KMS-11 (cell line): ENCODE measurements around the gene TRPM1.

Source experiments
- H2AFZ ChIP-seq: fragments of 200-600 bp; sonication (generic); 2 replicates; pipeline ENCODE4 v1.6.1; 2016; ENCODE audit warnings: antibody characterized with exemption, mixed run types, low read depth
- H3K27ac ChIP-seq: fragments of 200-600 bp; sonication (generic); 2 replicates; pipeline ENCODE4 v1.6.1; 2016; ENCODE audit warnings: mild to moderate bottlenecking, mixed run types
- H3K27me3 ChIP-seq: fragments of 200-600 bp; sonication (generic); 2 replicates; pipeline ENCODE4 v1.6.1; 2017; ENCODE audit warnings: mild to moderate bottlenecking, low read depth, mixed run types, moderate library complexity; ENCODE audit not compliant: insufficient read depth
- H3K36me3 ChIP-seq: fragments of 200-600 bp; sonication (generic); 2 replicates; pipeline ENCODE4 v1.6.1; 2017; ENCODE audit warnings: mild to moderate bottlenecking, mixed run types; ENCODE audit not compliant: insufficient read depth
- H3K4me1 ChIP-seq: fragments of 200-600 bp; sonication (generic); 2 replicates; pipeline ENCODE4 v1.6.1; 2016; ENCODE audit warnings: mild to moderate bottlenecking, low read depth, mixed run types; ENCODE audit not compliant: poor library complexity, severe bottlenecking
- H3K4me2 ChIP-seq: fragments of 200-600 bp; sonication (generic); 2 replicates; pipeline ENCODE4 v1.7.0; 2016; ENCODE audit warnings: mild to moderate bottlenecking, mixed run types
- H3K4me3 ChIP-seq: fragments of 200-600 bp; sonication (generic); IDR thresholded peaks from 2 replicates; pipeline ENCODE4 v1.6.1; 2017; ENCODE audit warnings: low read depth, low read length, mixed read lengths; ENCODE audit not compliant: insufficient read depth
- H3K79me2 ChIP-seq: fragments of 200-600 bp; sonication (generic); 2 replicates; pipeline ENCODE4 v1.6.1; 2016; ENCODE audit warnings: low read depth, mixed run types; ENCODE audit not compliant: insufficient read depth
- H3K9ac ChIP-seq: fragments of 200-600 bp; sonication (generic); 2 replicates; pipeline ENCODE4 v1.6.1; 2016; ENCODE audit warnings: mild to moderate bottlenecking, mixed run types
- H4K20me1 ChIP-seq: fragments of 200-600 bp; sonication (generic); 2 replicates; pipeline ENCODE4 v1.6.1; 2016; ENCODE audit warnings: mild to moderate bottlenecking, mixed run types; ENCODE audit not compliant: insufficient read depth
- CTCF ChIP-seq: fragments of 200-600 bp; sonication (generic); conservative IDR thresholded peaks from 2 replicates; pipeline ENCODE4 v1.6.1; 2017; ENCODE audit warnings: low read depth, mild to moderate bottlenecking, antibody characterized with exemption, low read length, moderate library complexity, mixed read lengths

Gene TRPM1

DNA sequence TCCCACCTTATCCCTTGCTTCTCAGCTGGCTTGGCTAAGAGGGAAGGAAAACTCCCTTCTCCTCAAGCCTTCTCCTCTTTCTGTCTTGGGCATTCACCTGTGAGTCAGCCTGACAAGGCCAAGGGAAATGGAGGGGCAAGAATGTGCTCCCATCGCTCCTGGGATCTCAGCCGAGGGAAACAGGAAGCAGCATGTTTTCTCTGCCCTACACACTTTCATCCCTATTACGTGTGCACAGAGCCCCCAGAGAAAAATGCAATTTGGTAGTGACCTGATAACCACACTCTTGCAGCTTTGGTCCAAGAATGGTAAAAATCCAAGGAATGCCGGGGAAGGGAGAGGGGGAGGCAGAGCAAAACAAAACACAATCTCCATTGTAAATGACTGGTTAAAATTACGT lies 77.2 kb downstream of the TRPM1 start:
- Histone ChIP-seq H2AFZ (no peak overlapping the region), H3K36me3 (no peaks in the 10 kb centered on the region), H3K4me2 (no peak overlapping the region), H3K9ac (no peak overlapping the region), H3K4me3 (no peak overlapping the region), H4K20me1 (no peaks in the 10 kb centered on the region), H3K27ac (no peak overlapping the region), H3K27me3 (no peaks in the 10 kb centered on the region), H3K79me2 (no peaks in the 10 kb centered on the region), H3K4me1 (no peaks in the 10 kb centered on the region)
- TF ChIP-seq CTCF, result no peak

DNA sequence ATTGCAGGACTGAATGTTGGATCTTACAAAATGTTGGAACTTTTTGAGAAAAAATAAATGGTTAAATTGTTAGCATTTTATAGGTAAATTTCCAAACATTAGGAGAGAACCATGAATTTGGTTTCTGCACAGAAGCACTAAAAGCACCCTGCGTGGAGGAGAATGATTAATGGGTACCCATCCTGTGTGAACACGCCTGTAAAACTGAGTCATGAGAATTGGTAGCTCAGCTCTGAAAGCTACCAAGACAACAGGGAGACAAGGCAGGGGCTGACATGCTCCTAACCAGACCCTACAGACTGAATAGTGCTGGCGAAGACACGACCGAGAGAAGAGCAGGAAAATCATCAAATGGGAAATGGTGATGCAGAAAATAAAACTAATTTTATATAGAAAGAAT lies 77.7 kb downstream of the TRPM1 start:
- Histone ChIP-seq H2AFZ (no peak overlapping the region), H3K9ac (no peak overlapping the region), H3K4me2 (no peak overlapping the region)

GRCh38 chr15:31021067-31021665 lies 80.4 kb downstream of the TRPM1 start:
- no peak overlapping the region for H2AFZ ChIP-seq
- no peak overlapping the region for H3K4me3 ChIP-seq
- no peak overlapping the region for H3K27ac ChIP-seq
- no peak overlapping the region for H3K4me2 ChIP-seq
- H3K27me3 ChIP-seq, result no peaks in the 10 kb centered on the region
- peaks cover 7% of the 10 kb centered on the region for H3K4me1 ChIP-seq
- no peaks in the 10 kb centered on the region for H3K36me3 ChIP-seq
- no peaks in the 10 kb centered on the region for H3K79me2 ChIP-seq
- H4K20me1 ChIP-seq, result no peaks in the 10 kb centered on the region
- no peak overlapping the region for H3K9ac ChIP-seq
- TF ChIP-seq CTCF, result no peak

More for the DNA sequence above, 77.7 kb downstream of the TRPM1 start:
- Histone ChIP-seq H3K27me3 (no peaks in the 10 kb centered on the region), H3K36me3 (no peaks in the 10 kb centered on the region), H3K4me1 (no peaks in the 10 kb centered on the region), H4K20me1 (no peaks in the 10 kb centered on the region), H3K27ac (no peak overlapping the region), H3K4me3 (no peak overlapping the region), H3K79me2 (no peaks in the 10 kb centered on the region)
- TF ChIP-seq CTCF, result no peak

GRCh38 chr15:31020542-31020941 lies 81.0 kb downstream of the TRPM1 start:
- no peak overlapping the region for H3K4me3 ChIP-seq

More at GRCh38 chr15:31020542-31020941, 81.0 kb downstream of the TRPM1 start:
- Histone ChIP-seq H3K9ac (no peak overlapping the region), H3K27me3 (no peaks in the 10 kb centered on the region), H3K4me2 (no peak overlapping the region), H4K20me1 (no peaks in the 10 kb centered on the region), H3K79me2 (no peaks in the 10 kb centered on the region), H3K4me1 (peaks cover 13% of the 10 kb centered on the region), H2AFZ (no peak overlapping the region), H3K36me3 (no peaks in the 10 kb centered on the region), H3K27ac (no peak overlapping the region)
- no peak for TF ChIP-seq CTCF
